GM19397 (cell line): ENCODE data around the gene ZNF839.
"Not testable (repeated sequence)": the region's sequence is repeated elsewhere in the genome, so short reads cannot be mapped to it uniquely, and the experiment has no call there.

ENCODE experiments used
- ATAC-seq: cut with Tn5 transposase; IDR thresholded peaks from one replicate; pipeline ENCODE4 v1.9.1; 2021; ENCODE audit warnings: mild to moderate bottlenecking, moderate library complexity; ENCODE audit not compliant: unreplicated experiment

The ZNF839 gene

GRCh38 chr14:102319351-102320032, at the start of gene ZNF839:
TSS of gene ZNF839 (plus strand) at chr14:102319746. CDS start at chr14:102319766, 20 bp downstream.
- ATAC-seq: peak; percentile 65

- no peak for ATAC-seq
Observed at GRCh38 chr14:102272392-102272791, 47.2 kb upstream of the ZNF839 start.

GRCh38 chr14:102275866-102276265, 43.7 kb upstream of the ZNF839 start:
- no peak for ATAC-seq

- no peak for ATAC-seq
Observed at GRCh38 chr14:102277874-102278630, 41.5 kb upstream of the ZNF839 start.

- ATAC-seq: no peak
Observed at GRCh38 chr14:102278631-102278935, 41.0 kb upstream of the ZNF839 start.

- ATAC-seq: no peak
Observed at GRCh38 chr14:102279282-102279681, 40.3 kb upstream of the ZNF839 start.

GRCh38 chr14:102279688-102280348, 39.7 kb upstream of the ZNF839 start:
- no peak for ATAC-seq

- no peak for ATAC-seq
Observed at GRCh38 chr14:102280376-102280962, 39.1 kb upstream of the ZNF839 start.

GRCh38 chr14:102282751-102283465, 36.6 kb upstream of the ZNF839 start:
- ATAC-seq: no peak

GRCh38 chr14:102283631-102284129, 35.9 kb upstream of the ZNF839 start:
- no peak for ATAC-seq

GRCh38 chr14:102285106-102285505, 34.4 kb upstream of the ZNF839 start:
- no peak for ATAC-seq

- no peak for ATAC-seq
Observed at GRCh38 chr14:102288139-102288538, 31.4 kb upstream of the ZNF839 start.

- no peak for ATAC-seq
Observed at GRCh38 chr14:102292441-102292840, 27.1 kb upstream of the ZNF839 start.

GRCh38 chr14:102293781-102294180, 25.8 kb upstream of the ZNF839 start:
- no peak for ATAC-seq

- no peak for ATAC-seq
Observed at GRCh38 chr14:102295270-102295669, 24.3 kb upstream of the ZNF839 start.

- no peak for ATAC-seq
Observed at GRCh38 chr14:102297436-102298170, 21.9 kb upstream of the ZNF839 start.

GRCh38 chr14:102298303-102299070, 21.1 kb upstream of the ZNF839 start:
- not testable (repeated sequence) for ATAC-seq

GRCh38 chr14:102303664-102304063, 15.9 kb upstream of the ZNF839 start:
- ATAC-seq: no peak
